ENCODE measurements around the gene AGAP1. TPM values are rescaled to one million over a fixed set of nuclear protein-coding genes. Genes with fewer than 3 reads are reported as not detected.

Gene AGAP1
- polyA plus RNA-seq, 4 donors, result 17.5 to 19.9 (median 19.3) TPM

- DNase-seq (ENCODE audit: low read depth in 4 of 4, low spot score in 3 of 4), result no peak
These were observed 332.1 kb downstream of the AGAP1 start for GRCh38 chr2:235825946-235826345.

- no peak for DNase-seq (ENCODE audit: low read depth in 4 of 4, low spot score in 3 of 4)
These were observed 333.0 kb downstream of the AGAP1 start for GRCh38 chr2:235826826-235827225.

DNA sequence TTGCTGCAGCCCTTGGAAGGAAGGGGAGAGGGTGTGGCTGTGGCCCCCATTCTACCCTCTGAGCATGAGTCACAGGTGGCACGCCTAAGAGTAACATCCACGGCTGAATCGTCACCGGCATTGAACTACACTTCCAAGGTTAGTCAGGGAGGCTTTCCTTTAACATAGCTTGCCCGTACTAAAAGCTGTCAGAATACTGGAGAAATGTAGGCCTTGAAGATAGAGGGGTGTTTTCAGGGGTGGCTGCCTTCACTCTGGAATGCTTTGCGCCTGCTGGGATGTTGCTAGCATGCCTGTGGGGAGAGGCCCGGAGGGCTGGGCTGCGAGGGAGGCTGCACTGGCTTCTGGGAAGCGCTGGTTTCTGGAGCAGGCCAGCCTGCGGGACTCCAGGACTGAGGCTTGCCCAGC, 333.7 kb downstream of the AGAP1 start:
- DNase-seq (ENCODE audit: low read depth in 4 of 4, low spot score in 3 of 4), result no peak

GRCh38 chr2:235829726-235830125, 335.9 kb downstream of the AGAP1 start:
- DNase-seq (ENCODE audit: low read depth in 4 of 4, low spot score in 3 of 4), result no peak

DNA sequence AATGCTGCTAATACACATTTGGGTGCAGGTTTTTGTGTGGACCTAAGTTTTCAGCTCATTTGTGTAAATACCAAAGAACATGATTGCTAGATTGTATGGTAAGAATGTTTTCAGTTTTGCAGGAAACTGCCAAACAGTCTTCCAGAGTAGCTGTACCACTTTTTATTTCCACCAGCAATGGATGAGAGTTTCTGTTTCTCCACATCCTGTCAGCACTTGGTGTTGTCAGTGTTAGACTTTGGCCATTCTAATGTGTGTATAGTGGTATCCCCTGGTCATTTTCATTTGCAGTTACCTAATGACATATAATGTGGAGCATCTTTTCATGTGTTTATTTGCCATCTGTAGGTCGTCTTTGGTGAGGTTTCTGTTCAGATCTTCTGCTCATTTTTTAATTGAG, 337.9 kb downstream of the AGAP1 start:
- no peak for DNase-seq (ENCODE audit: low read depth in 4 of 4, low spot score in 3 of 4)

GRCh38 chr2:235832941-235833340, 339.1 kb downstream of the AGAP1 start:
- no peak for DNase-seq (ENCODE audit: low read depth in 4 of 4, low spot score in 3 of 4)

GRCh38 chr2:235833971-235834620, 340.3 kb downstream of the AGAP1 start:
- DNase-seq (ENCODE audit: low read depth in 4 of 4, low spot score in 3 of 4), result no peak

DNA sequence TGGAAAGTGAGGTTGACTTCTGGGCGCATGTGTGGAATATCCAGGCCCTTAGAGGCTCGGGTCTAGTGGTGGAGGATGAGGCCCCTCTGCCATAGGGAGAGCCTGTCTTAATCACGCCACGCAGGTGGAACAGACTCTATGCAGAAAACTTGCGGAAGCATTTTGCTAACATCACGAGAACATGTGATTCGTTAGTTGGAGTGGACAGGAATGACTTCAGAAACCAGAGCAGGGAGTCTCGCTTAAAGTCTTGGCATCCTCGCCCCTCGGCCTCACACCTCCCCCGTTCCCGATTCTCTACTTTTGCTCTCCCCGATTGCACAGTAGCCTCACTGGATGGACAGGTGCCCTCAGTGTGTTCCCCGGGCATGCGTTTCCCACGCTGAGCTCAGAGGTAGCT, 340.9 kb downstream of the AGAP1 start:
- no peak for DNase-seq (ENCODE audit: low read depth in 4 of 4, low spot score in 3 of 4)

DNA sequence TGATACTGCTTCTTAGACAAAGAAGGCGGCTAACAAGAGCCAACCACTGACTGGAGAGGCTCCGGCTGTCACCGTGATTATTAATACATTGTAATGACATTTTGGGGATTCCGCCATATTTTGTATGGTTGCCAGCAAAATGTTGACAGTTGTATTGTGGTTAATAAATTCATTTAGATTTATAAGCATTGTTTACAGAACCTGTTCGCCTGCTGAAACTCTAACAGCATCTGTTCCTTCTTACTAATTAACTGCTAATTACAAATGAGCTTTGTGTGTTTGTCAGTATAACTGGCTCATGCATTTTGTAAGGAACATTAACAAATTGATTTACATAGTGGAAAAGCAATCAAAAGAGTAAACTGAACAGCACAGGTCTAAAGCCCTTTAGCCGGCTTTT, 342.0 kb downstream of the AGAP1 start:
- DNase-seq (ENCODE audit: low read depth in 4 of 4, low spot score in 3 of 4), result no peak

DNA sequence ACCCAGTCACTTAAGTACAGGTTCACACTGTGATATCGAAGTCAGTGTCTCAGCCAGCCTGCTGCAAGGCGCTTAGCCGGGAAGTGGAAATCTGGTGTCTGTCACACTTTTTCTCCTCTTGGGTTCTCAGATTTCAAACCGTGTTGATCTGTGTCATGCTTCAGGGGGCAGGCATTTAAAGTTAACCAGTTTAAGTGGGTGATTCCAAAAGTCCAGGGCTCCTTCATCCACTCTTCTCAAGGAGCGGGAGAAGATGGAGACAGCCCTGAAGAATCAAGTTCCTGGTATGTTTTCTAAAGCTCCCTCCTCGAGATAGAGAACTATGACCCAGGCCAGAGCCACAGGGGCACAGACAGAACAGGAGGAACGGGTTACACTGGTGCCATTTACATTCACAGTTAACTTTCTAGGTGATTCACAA, 342.7 kb downstream of the AGAP1 start:
- DNase-seq (ENCODE audit: low read depth in 4 of 4, low spot score in 3 of 4), result peak; percentile 41 to 56 (median 49)

GRCh38 chr2:235839226-235839625, 345.4 kb downstream of the AGAP1 start:
- no peak for DNase-seq (ENCODE audit: low read depth in 4 of 4, low spot score in 3 of 4)

GRCh38 chr2:235839974-235840373, 346.1 kb downstream of the AGAP1 start:
- DNase-seq (ENCODE audit: low read depth in 4 of 4, low spot score in 3 of 4), result no peak

GRCh38 chr2:235841863-235842262, 348.0 kb downstream of the AGAP1 start:
- no peak for DNase-seq (ENCODE audit: low read depth in 4 of 4, low spot score in 3 of 4)

DNA sequence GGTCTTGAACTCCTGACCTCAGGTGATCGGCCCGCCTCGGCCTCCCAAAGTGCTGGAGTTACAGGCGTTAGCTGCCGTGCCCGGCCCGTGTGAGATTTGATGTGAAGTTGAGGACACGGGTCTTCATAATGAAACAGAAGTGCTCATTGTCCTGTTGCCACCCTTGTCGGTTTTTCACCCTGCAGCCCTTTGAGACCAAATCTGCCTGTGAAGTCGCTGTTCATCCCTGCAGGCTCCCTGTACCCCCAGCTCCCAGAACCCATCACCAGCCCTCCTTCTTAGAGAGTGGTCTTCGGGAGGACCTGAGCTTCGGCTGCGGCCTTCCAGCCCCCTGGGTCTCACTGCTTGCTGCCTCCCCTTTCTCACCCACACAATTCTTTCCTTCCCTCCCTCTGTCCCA, 349.1 kb downstream of the AGAP1 start:
- no peak for DNase-seq (ENCODE audit: low read depth in 4 of 4, low spot score in 3 of 4)

DNA sequence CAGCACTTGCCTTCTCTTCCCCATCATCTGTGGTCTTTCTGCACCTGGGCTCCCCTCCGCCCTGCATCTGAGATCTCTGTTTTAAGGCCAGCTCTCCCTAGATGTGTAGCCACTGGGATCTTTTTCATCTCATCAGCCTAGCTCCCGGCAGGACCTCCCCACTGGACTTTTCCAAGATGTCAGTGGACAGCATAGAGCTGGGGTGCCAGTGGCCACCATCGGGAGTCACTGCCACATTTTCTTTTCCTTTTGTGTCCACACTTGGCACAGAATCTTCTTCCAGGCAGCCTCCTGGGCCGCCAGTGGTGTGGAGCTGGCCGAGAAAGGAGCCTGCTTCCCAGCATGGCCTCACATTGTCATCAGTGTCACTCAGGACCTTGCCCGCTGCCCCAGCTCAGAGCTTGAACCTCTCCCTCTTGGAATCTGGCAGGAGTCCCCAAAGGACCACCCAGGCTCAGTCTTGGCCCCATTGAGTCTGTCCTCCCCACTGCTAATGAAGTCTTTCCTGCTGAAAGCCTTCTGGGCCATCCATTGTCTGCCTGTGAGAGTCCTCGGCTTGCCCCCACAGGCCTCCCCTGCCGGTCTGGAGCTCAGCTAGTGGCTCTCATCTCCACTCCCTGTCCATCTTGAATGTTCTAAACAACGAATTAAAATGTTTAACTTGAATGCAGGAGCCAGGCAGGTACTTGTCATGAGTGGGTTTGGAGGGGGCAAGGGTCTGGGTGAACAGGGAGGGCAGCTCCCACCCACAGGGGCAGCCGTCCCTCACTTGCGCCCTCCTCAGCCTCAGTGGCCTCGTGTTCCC, 349.9 kb downstream of the AGAP1 start:
- no peak for DNase-seq (ENCODE audit: low read depth in 4 of 4, low spot score in 3 of 4)

DNA sequence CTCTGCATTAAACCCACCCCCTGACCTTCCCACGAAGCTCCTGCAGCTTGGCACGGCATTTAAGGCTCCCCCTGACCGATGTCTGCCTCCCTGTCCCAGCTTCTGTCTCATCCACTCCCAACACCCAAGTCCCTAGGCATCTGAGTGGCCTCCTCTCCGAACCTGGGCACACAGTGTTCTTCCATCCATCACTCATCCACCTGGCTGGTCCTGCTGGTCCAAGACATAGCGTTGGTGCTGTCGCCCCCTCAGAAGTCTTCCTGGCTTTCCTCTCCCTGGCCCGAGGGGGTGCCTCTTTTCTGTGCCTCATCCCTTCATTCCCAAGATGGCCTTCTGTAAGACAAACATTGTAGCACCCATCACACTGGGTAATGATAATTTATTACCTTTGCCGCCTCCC, 350.7 kb downstream of the AGAP1 start:
- no peak for DNase-seq (ENCODE audit: low read depth in 4 of 4, low spot score in 3 of 4)

DNA sequence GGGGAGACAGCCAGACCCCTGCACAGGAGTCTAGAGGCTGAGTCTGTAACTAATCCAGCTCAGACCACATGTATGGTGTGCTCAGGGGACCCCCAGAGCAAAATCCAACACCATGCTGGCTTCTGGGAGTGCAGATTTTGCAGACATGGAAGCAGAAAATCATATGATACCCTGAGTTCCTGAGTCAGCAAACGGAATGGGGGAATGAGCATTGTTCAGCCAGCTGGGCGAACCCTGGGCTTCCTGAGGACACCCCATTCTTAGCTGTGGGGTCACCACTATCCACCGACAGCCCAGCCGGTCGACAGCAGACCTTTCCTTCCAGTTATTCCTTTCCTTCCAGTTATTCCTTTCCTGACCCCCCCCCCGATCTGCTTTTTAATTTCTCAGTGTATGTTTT, 351.4 kb downstream of the AGAP1 start:
- DNase-seq (ENCODE audit: low read depth in 4 of 4, low spot score in 3 of 4), result no peak

- no peak for DNase-seq (ENCODE audit: low read depth in 4 of 4, low spot score in 3 of 4)
These were observed 353.7 kb downstream of the AGAP1 start for GRCh38 chr2:235847576-235847975.

DNA sequence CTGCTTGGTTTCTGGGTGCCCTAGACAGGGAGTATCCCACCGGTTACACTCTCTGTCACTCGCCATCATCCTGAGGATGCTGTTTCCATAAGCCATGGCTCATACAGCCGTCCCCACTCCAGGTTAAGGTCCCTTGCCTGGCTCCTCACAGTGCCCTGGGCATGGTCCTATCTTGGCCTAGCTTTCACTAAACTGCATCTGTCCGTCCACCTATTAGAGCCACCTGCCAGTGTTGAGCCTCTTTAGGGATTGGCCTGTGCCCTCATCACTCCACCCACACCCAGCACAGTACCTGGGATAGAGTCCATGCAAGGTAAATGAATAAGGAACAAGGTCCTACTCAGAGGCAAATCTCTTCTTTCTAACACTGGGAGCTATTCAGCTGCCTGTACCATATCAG, 354.2 kb downstream of the AGAP1 start:
- no peak for DNase-seq (ENCODE audit: low read depth in 4 of 4, low spot score in 3 of 4)

DNA sequence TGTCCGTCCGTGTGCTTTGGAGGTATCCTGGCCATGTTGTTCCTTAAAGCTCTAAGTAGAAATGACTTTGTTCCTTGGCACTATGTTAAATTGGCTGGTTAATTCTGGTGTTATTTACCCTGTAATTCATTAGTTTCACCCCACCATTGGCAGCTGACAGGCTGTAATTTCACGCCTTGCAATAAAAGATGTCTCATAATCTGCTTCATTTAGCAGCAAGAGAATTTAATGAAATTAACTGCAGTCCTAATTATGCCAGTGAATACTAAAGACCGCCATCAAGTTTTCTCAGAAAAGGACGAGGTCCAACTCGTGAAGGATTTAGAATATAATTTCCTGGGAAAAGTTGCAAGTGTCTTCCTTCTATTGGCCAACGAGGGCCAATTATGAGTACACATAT, 355.1 kb downstream of the AGAP1 start:
- no peak for DNase-seq (ENCODE audit: low read depth in 4 of 4, low spot score in 3 of 4)

GRCh38 chr2:235849489-235849888, 355.6 kb downstream of the AGAP1 start:
- DNase-seq (ENCODE audit: low read depth in 4 of 4, low spot score in 3 of 4), result no peak

DNA sequence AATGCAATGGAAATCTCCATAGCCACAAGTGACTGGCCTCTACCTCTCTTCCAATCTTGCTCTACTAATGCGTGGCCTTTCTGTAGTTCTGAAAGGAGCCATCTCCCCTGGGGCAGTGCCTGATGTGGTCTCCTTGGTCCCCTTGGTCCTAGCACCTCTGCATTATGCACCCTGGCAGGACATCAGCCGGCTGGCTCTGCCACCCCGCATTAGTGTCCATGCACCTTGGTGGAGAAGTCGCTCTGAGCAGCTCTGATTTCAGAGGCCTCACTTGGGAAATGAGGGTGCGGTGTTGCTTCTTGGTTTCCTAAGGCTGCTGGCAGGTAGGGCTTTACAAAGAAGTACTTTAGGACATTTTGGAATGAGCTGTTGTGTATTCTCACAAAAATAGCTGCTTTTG, 356.4 kb downstream of the AGAP1 start:
- DNase-seq (ENCODE audit: low read depth in 4 of 4, low spot score in 3 of 4), result no peak

All from left renal pelvis (tissue), 4 donors.